Heart left ventricle (tissue), 13 donors: ENCODE measurements around the gene ZEB2.
A peak's percentile ranks its signal among the peaks of the same experiment; 100 is the strongest.

Source experiments
- CTCF ChIP-seq, 12 donors: fragments of 200-600 bp; sonication (generic) in 4 of 12; IDR thresholded peaks; one replicate each; pipeline versions ENCODE4 v1.5.0 to v1.8.0; 2018 to 2022; ENCODE audit warnings: antibody characterized with exemption in 12 of 12, mild to moderate bottlenecking in 5 of 12
- POLR2A ChIP-seq, 2 donors: fragments of 450-650 bp; IDR thresholded peaks; one replicate each; pipeline ENCODE4 v1.6.1; 2017; ENCODE audit warnings: antibody characterized with exemption in 2 of 2, mild to moderate bottlenecking in 2 of 2, moderate library complexity in 2 of 2
- donor health status: ischemic (EF 13 %, LVEDD 7.1; RV severe dilation, severe dysfunction).
- donor health status: DM: no; HTN: yes; CAD: no.
- donor health status: DM: no; HTN: no; CAD: no.
- donor health status: ischemic (EF 25% LVEDD 6.9; RV normal size, moderate dysfunction).
- donor health status: ischemic (EF 25% LVEDD 5.7; RV mildly dilated, moderate dysfunction).
- donor health status: ischemic (EF 35%, LVEDD 5.7; RV mildly dilated, moderate dysfunction).
- donor health status: nonischemic (EF 11% LVEDD 7.7; RV severe dilation, severe dysfunction).
- donor health status: DM: yes; HTN: yes; CAD: no.
- donor health status: PGD.
- donor health status: ischemic (EF 29% LVEDD 5.4; RV normal size, mild dysfunction).
- donor health status: nonischemic (EF 23%, LVEDD 6.1; RV moderate dilation, normal function).

- no peak for TF ChIP-seq CTCF (IDR thresholded peaks at IDR 0.05)
- peak in 1 of 2 donors; percentile 21 for TF ChIP-seq POLR2A (IDR thresholded peaks at IDR 0.05)
Measured at GRCh38 chr2:144513388-144514101, 6.4 kb downstream of the ZEB2 start.
